CD14-positive monocyte (primary cell): Measurements from ENCODE around the gene SPINK1. TPM values are rescaled to one million over a fixed set of nuclear protein-coding genes. Genes with fewer than 3 reads are reported as not detected.

ENCODE experiments used
- DNase-seq, 3 donors: peaks; one replicate each; pipeline ENCODE4 v3.0.0-alpha.2; 2011 to 2022
- H2AFZ ChIP-seq: 2 replicates; pipeline ENCODE4 v1.6.0; 2012; ENCODE audit warnings: mild to moderate bottlenecking, low read depth, low read length, inconsistent platforms; ENCODE audit not compliant: insufficient read depth, poor library complexity, severe bottlenecking
- H3K27ac ChIP-seq, 2 donors: 1 replicate in 1 of 2; 2 replicates in 1 of 2; pipeline ENCODE4 v1.5.1; 2012 to 2013; ENCODE audit warnings: low read length in 2 of 2, control low read depth in 1 of 2, inconsistent platforms in 1 of 2, low read depth in 1 of 2, mild to moderate bottlenecking in 1 of 2
- H3K27me3 ChIP-seq, 2 donors: one replicate each; pipeline versions ENCODE4 v1.6.0 to v1.6.1; 2011 to 2013; ENCODE audit warnings: low read length in 2 of 2; ENCODE audit not compliant: control insufficient read depth in 2 of 2, insufficient read depth in 2 of 2
- H3K36me3 ChIP-seq, 2 donors: replicated peaks in 1 of 2; 1 replicate in 1 of 2; 2 replicates in 1 of 2; pipeline versions ENCODE4 v1.5.1 to v1.6.1; 2012 to 2013; ENCODE audit warnings: low read length in 2 of 2, control low read depth in 1 of 2, inconsistent platforms in 1 of 2, mild to moderate bottlenecking in 1 of 2; ENCODE audit not compliant: insufficient read depth in 2 of 2, control insufficient read depth in 1 of 2
- H3K4me1 ChIP-seq, 2 donors: 1 replicate in 1 of 2; 2 replicates in 1 of 2; pipeline versions ENCODE4 v1.5.1 to v1.6.1; 2012 to 2013; ENCODE audit warnings: low read length in 2 of 2, control low read depth in 1 of 2, inconsistent platforms in 1 of 2, mild to moderate bottlenecking in 1 of 2, moderate library complexity in 1 of 2; ENCODE audit not compliant: insufficient read depth in 2 of 2, control insufficient read depth in 1 of 2
- H3K4me2 ChIP-seq: replicated peaks from 2 replicates; pipeline ENCODE3; 2012; ENCODE audit warnings: low read length, moderate library complexity, mild to moderate bottlenecking; ENCODE audit not compliant: poor library complexity, severe bottlenecking; ENCODE audit errors: extremely low read depth
- H3K4me3 ChIP-seq, 3 experiments: fragments of 200-600 bp in 1 of 3; sonication (generic) in 1 of 3; replicated peaks in 1 of 3; 1 replicate in 2 of 3; 2 replicates in 1 of 3; pipeline ENCODE4 v1.5.1; 2011 to 2013; ENCODE audit warnings: low read length in 3 of 3, mild to moderate bottlenecking in 3 of 3, control low read depth in 2 of 3, low read depth in 2 of 3, inconsistent platforms in 1 of 3, moderate library complexity in 1 of 3
- H3K79me2 ChIP-seq: 2 replicates; pipeline ENCODE4 v1.6.0; 2012; ENCODE audit warnings: mild to moderate bottlenecking, control low read depth, inconsistent platforms, low read length, moderate library complexity; ENCODE audit not compliant: insufficient read depth
- H3K9ac ChIP-seq: 2 replicates; pipeline ENCODE4 v1.6.0; 2017; ENCODE audit warnings: low read length, mild to moderate bottlenecking; ENCODE audit not compliant: insufficient read depth, poor library complexity, severe bottlenecking
- H3K9me3 ChIP-seq, 2 donors: replicated peaks in 1 of 2; 1 replicate in 1 of 2; 2 replicates in 1 of 2; pipeline versions ENCODE4 v1.5.1 to v1.6.1; 2012 to 2013; ENCODE audit warnings: low read length in 2 of 2, control low read depth in 1 of 2; ENCODE audit not compliant: control insufficient read depth in 1 of 2, insufficient read depth in 1 of 2
- H4K20me1 ChIP-seq: 2 replicates; pipeline ENCODE4 v1.6.0; 2012; ENCODE audit warnings: mild to moderate bottlenecking, low read length, control low read depth, moderate library complexity; ENCODE audit not compliant: insufficient read depth
- H3K27ac Mint-ChIP-seq, 7 donors: one replicate each; pipeline ENCODE4 v1.8.0; 2020; ENCODE audit warnings: mild to moderate bottlenecking in 7 of 7, mixed read lengths in 7 of 7, moderate library complexity in 6 of 7, inconsistent platforms in 2 of 7
- H3K27me3 Mint-ChIP-seq, 3 donors: one replicate each; pipeline ENCODE4 v1.8.0; 2021 to 2022; ENCODE audit warnings: low read depth in 3 of 3, mild to moderate bottlenecking in 3 of 3, mixed read lengths in 3 of 3, moderate library complexity in 3 of 3, inconsistent platforms in 1 of 3
- H3K36me3 Mint-ChIP-seq, 2 donors: one replicate each; pipeline ENCODE4 v1.8.0; 2020; ENCODE audit warnings: mixed read lengths in 2 of 2, inconsistent platforms in 1 of 2, mild to moderate bottlenecking in 1 of 2
- H3K4me1 Mint-ChIP-seq: one replicate; pipeline ENCODE4 v1.8.0; 2020; ENCODE audit warnings: mild to moderate bottlenecking, mixed read lengths
- H3K4me3 Mint-ChIP-seq, 2 donors: one replicate each; pipeline ENCODE4 v1.8.0; 2020; ENCODE audit warnings: mild to moderate bottlenecking in 2 of 2, mixed read lengths in 2 of 2, moderate library complexity in 1 of 2
- H3K9me3 Mint-ChIP-seq, 7 donors: one replicate each; pipeline ENCODE4 v1.8.0; 2020 to 2022; ENCODE audit warnings: mixed read lengths in 7 of 7, mild to moderate bottlenecking in 6 of 7, moderate library complexity in 6 of 7, inconsistent platforms in 2 of 7
- WGBS: methylation state at CpG from one replicate; pipeline ENCODE4 v1.1.5; 2013; ENCODE audit warnings: missing lambda C conversion rate; ENCODE audit not compliant: insufficient coverage; 5-methylcytosine and 5-hydroxymethylcytosine counted together
- intact Hi-C, 2 donors: fragments of 100-400 bp; cut with micrococcal nuclease; formaldehyde crosslinking; loops; one replicate each; pipeline versions ENCODE4 v1.15.0 to v1.15.1; 2023
- polyA plus RNA-seq, 3 donors: library from polyadenylated mRNA; depleted of rRNA in 1 of 3; unstranded in 2 of 3; stranded (reverse) in 1 of 3; fragments of 300-500 nt in 2 of 3; fragments of >200 nt in 1 of 3; fragmentation: Illumina TruSeq in 2 of 3; gene quantifications; 1 replicate in 2 of 3; 2 replicates in 1 of 3; pipeline ENCODE4 v1.2.3, GENCODE V29; 2012 to 2021
- TF ChIP-seq, protein P1 (sequence below): fragments of 200-600 bp; IDR thresholded peaks from one replicate; pipeline ENCODE4 v1.8.0; 2022; ENCODE audit warnings: antibody characterized with exemption, mild to moderate bottlenecking

Gene SPINK1
- polyA plus RNA-seq, 3 donors: not detected

DNA sequence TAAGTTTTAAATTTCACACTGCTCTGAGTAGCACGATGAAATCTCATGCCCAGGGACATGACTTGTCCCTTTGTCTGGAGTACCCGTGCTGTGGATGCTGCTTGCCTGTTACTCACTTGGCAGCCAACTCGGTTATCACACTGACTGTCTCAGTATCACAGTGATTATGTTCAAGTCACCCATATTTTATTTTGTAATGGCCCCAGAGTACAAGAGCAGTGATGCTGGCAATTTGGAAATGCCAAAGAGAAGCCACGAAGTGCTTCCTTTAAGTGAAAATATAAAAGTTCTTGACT is 24.3 kb upstream of the SPINK1 start:
- Histone ChIP-seq H3K79me2 (no peaks in the 10 kb centered on the region), H3K9ac (no peak overlapping the region), H3K4me1 (peaks cover 0 to 5% of the 10 kb centered on the region in 2 donors), H3K4me3 (no peak overlapping the region), H3K36me3 (no peaks in the 10 kb centered on the region), H3K27me3 (no peaks in the 10 kb centered on the region), H3K9me3 (no peaks in the 10 kb centered on the region), H3K27ac (no peak overlapping the region), H2AFZ (no peak overlapping the region), H4K20me1 (no peaks in the 10 kb centered on the region), H3K4me2 (no peak overlapping the region)
- intact Hi-C loops: loop anchor here in 1 of 2 donors (10.0 kb wide), 1 partner anchor 79 kb away; no protein-coding TSS in a partner anchor
- Mint-ChIP-seq H3K36me3 (no peaks in the 10 kb centered on the region), H3K27ac (no peak overlapping the region), H3K4me3 (no peak overlapping the region), H3K9me3 (no peaks in the 10 kb centered on the region), H3K4me1 (peaks cover 21% of the 10 kb centered on the region), H3K27me3 (no peaks in the 10 kb centered on the region)
- TF ChIP-seq, protein P1, sequence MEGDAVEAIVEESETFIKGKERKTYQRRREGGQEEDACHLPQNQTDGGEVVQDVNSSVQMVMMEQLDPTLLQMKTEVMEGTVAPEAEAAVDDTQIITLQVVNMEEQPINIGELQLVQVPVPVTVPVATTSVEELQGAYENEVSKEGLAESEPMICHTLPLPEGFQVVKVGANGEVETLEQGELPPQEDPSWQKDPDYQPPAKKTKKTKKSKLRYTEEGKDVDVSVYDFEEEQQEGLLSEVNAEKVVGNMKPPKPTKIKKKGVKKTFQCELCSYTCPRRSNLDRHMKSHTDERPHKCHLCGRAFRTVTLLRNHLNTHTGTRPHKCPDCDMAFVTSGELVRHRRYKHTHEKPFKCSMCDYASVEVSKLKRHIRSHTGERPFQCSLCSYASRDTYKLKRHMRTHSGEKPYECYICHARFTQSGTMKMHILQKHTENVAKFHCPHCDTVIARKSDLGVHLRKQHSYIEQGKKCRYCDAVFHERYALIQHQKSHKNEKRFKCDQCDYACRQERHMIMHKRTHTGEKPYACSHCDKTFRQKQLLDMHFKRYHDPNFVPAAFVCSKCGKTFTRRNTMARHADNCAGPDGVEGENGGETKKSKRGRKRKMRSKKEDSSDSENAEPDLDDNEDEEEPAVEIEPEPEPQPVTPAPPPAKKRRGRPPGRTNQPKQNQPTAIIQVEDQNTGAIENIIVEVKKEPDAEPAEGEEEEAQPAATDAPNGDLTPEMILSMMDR: no peak
- no peak for DNase-seq
- 60% methylated on average over 1 of the region's 4 CpGs for WGBS

DNA sequence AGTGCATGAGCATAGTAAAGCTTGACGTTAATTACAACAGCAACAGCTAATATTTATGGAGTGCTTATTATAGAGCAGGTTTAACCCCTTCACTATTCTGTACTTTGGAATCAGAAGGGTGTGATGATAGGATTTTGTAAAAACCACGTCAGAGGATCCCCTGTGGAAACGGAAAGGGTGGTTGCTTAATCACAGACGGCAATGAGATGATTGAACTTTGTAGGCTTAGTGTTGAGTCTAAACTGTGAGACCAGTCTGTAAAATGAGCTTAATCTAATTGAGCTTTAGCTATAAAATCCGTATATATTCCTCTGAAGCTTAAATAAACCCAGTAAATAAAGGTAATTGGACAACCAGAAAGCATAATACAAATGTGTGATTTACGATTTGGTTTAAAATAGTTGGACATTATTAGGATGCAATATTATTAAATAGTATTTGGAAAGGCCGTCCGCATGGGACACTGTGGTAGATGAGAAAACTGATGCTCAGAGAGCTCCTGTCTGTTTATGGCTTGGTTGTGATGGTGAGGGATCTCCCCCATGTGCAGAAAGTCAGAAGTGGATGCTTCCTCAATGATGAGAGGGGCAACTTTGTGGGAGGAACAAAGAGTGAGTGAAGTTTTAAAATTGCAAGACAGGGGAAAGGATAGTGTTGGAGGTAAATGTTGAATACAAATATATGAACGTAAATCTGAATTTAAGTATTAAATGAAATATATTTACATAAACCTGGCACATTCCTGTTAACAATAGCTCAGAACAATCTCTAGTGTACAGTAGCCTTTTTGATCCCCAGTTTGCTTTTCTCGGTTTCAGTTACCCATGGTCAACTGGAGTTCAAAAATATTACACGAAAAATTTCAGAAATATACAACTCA is 23.7 kb upstream of the SPINK1 start:
- Histone ChIP-seq H3K4me3 (no peak overlapping the region), H2AFZ (no peak overlapping the region), H4K20me1 (no peaks in the 10 kb centered on the region), H3K27me3 (no peaks in the 10 kb centered on the region), H3K79me2 (no peaks in the 10 kb centered on the region), H3K27ac (no peak overlapping the region), H3K4me2 (no peak overlapping the region), H3K9ac (no peak overlapping the region), H3K36me3 (no peaks in the 10 kb centered on the region), H3K9me3 (no peaks in the 10 kb centered on the region), H3K4me1 (peaks cover 0 to 5% of the 10 kb centered on the region in 2 donors)
- no peak overlapping the region for H3K4me3 Mint-ChIP-seq
- intact Hi-C loops: loop anchor here in 1 of 2 donors (10.0 kb wide), 1 partner anchor 80 kb away; no protein-coding TSS in a partner anchor
- H3K4me1 Mint-ChIP-seq: peaks cover 21% of the 10 kb centered on the region
- no peaks in the 10 kb centered on the region for H3K36me3 Mint-ChIP-seq
- WGBS: 81% methylated on average over 6 of the region's 11 CpGs
- no peaks in the 10 kb centered on the region for H3K9me3 Mint-ChIP-seq
- H3K27me3 Mint-ChIP-seq: no peaks in the 10 kb centered on the region
- TF ChIP-seq, protein P1: no peak
- DNase-seq: no peak
- H3K27ac Mint-ChIP-seq: no peak overlapping the region
